HepG2 (cell line): Measurements from ENCODE around the gene BCAS4. TPM values are rescaled to one million over a fixed set of nuclear protein-coding genes. Genes with fewer than 3 reads are reported as not detected.
A peak's percentile ranks its signal among the peaks of the same experiment; 100 is the strongest.

Experiments
- AKNA ChIP-seq: sonication (generic); formaldehyde crosslinking; IDR thresholded peaks from 2 replicates; pipeline ENCODE4 v1.4.0; 2020; ENCODE audit warnings: missing genetic modification reagents, borderline replicate concordance
- CCDC6 ChIP-seq: sonication (generic); formaldehyde crosslinking; IDR thresholded peaks from 2 replicates; pipeline ENCODE4 v1.8.1; 2022; ENCODE audit warnings: mild to moderate bottlenecking, missing genetic modification reagents, moderate library complexity
- CTCF ChIP-seq: sonication (generic); formaldehyde crosslinking; IDR thresholded peaks from 2 replicates; pipeline ENCODE4 v1.5.0; 2020; ENCODE audit warnings: mild to moderate bottlenecking, missing genetic modification reagents, moderate library complexity
- GZF1 ChIP-seq: sonication (generic); formaldehyde crosslinking; IDR thresholded peaks from 2 replicates; pipeline ENCODE4 v1.5.1; 2020; ENCODE audit warnings: mild to moderate bottlenecking, missing genetic modification reagents
- KDM4B ChIP-seq: sonication (generic); formaldehyde crosslinking; IDR thresholded peaks from 2 replicates; pipeline ENCODE4 v1.4.0; 2020; ENCODE audit warnings: missing genetic modification reagents
- MAFF ChIP-seq: IDR thresholded peaks from 2 replicates; pipeline ENCODE4 v1.6.1; 2011; ENCODE audit warnings: low read depth, low read length, improper control_type of control experiment
- MTERF4 ChIP-seq: sonication (generic); formaldehyde crosslinking; IDR thresholded peaks from 2 replicates; pipeline ENCODE4 v1.8.0; 2023; ENCODE audit warnings: mild to moderate bottlenecking, missing genetic modification reagents
- RNF219 ChIP-seq: sonication (generic); formaldehyde crosslinking; IDR thresholded peaks from 2 replicates; pipeline ENCODE4 v1.5.0; 2020; ENCODE audit warnings: mild to moderate bottlenecking, missing genetic modification reagents
- SAP130 ChIP-seq: IDR thresholded peaks from 2 replicates; pipeline ENCODE4 v1.6.1; 2016; ENCODE audit warnings: low read depth
- TFDP1 ChIP-seq: IDR thresholded peaks from 2 replicates; pipeline ENCODE4 v1.6.1; 2016; ENCODE audit warnings: missing compliant biosample characterization, missing genetic modification reagents, borderline replicate concordance
- TRIM24 ChIP-seq: sonication (generic); formaldehyde crosslinking; IDR thresholded peaks from 2 replicates; pipeline ENCODE4 v1.8.0; 2022; ENCODE audit warnings: mild to moderate bottlenecking, missing genetic modification reagents
- ZFP62 ChIP-seq: sonication (generic); formaldehyde crosslinking; IDR thresholded peaks from 2 replicates; pipeline ENCODE4 v1.4.0; 2020; ENCODE audit warnings: missing genetic modification reagents
- ZNF296 ChIP-seq: sonication (generic); formaldehyde crosslinking; conservative IDR thresholded peaks from 2 replicates; pipeline ENCODE4 v1.5.0; 2020; ENCODE audit warnings: mild to moderate bottlenecking, missing genetic modification reagents
- ZNF569 ChIP-seq: sonication (generic); formaldehyde crosslinking; IDR thresholded peaks from 2 replicates; pipeline ENCODE4 v1.5.0; 2020; ENCODE audit warnings: mild to moderate bottlenecking, missing genetic modification reagents, moderate library complexity, borderline replicate concordance
- ZNF724P ChIP-seq: sonication (generic); formaldehyde crosslinking; IDR thresholded peaks from 2 replicates; pipeline ENCODE4 v1.8.0; 2022; ENCODE audit warnings: missing genetic modification reagents, borderline replicate concordance
- polyA plus RNA-seq, 8 experiments: library from polyadenylated mRNA; depleted of rRNA in 3 of 8; stranded (reverse) in 7 of 8; unstranded in 1 of 8; fragments of >200 nt; fragmentation: Illumina TruSeq in 4 of 8; extraction: Trizol in 4 of 8; gene quantifications; 2 replicates each; pipeline versions ENCODE4 v1.2.1 to v1.2.3, GENCODE V29; 2011 to 2016; ENCODE audit warnings: low read depth in 4 of 8, missing spikeins in 1 of 8, mixed read lengths in 1 of 8; ENCODE audit not compliant: insufficient read depth in 1 of 8
- total RNA-seq, 5 experiments: library from RNA; depleted of rRNA; stranded (reverse); fragments of >200 nt; fragmentation: Illumina TruSeq; extraction: Trizol; gene quantifications; 2 replicates each; pipeline ENCODE4 v1.2.3, GENCODE V29; 2016; ENCODE audit warnings: low read depth in 1 of 5

Gene BCAS4
- total and polyA plus RNA-seq, 2 of the 13 experiments (the other 11 are each of a cell fraction or from before 2014, with no cell fraction given): 7.2 to 8.0 TPM

- TF ChIP-seq AKNA (CRISPR knock-in tag): no peak
- 0 out of 2 replicates have a peak, but pooled peaks have one; percentile 19 for TF ChIP-seq ZNF724P (CRISPR knock-in tag)
- no peak for TF ChIP-seq TRIM24 (CRISPR knock-in tag)
- TF ChIP-seq CTCF (CRISPR knock-in tag): peak; percentile 46
- TF ChIP-seq MAFF: no peak
- 0 out of 2 replicates have a peak, but pooled peaks have one; percentile 65 for TF ChIP-seq GZF1 (CRISPR knock-in tag)
- no peak for TF ChIP-seq KDM4B (CRISPR knock-in tag)
- TF ChIP-seq ZFP62 (CRISPR knock-in tag): no peak
- no peak for TF ChIP-seq RNF219 (CRISPR knock-in tag)
- TF ChIP-seq TFDP1 (CRISPR knock-in tag): no peak
- TF ChIP-seq ZNF296 (CRISPR knock-in tag): no peak
- TF ChIP-seq CCDC6: no peak
- TF ChIP-seq SAP130: peak; percentile 62
- no peak for TF ChIP-seq MTERF4
- TF ChIP-seq ZNF569 (CRISPR knock-in tag): no peak
Observed at GRCh38 chr20:50855498-50856474, 60.9 kb downstream of the BCAS4 start (continued).
